K562 (cell line): ENCODE measurements around the gene CEL. TPM values are rescaled to one million over a fixed set of nuclear protein-coding genes. Genes with fewer than 3 reads are reported as not detected.

Experiments
- ARNT ChIP-seq, 2 experiments: fragments of 450-650 bp; IDR thresholded peaks; 2 replicates each; pipeline ENCODE4 v1.6.1; 2016; ENCODE audit warnings: mild to moderate bottlenecking in 1 of 2
- BMI1 ChIP-seq: fragments of 150-350 bp; IDR thresholded peaks from 2 replicates; pipeline ENCODE4 v1.6.1; 2014; ENCODE audit warnings: low read length
- EWSR1 ChIP-seq: fragments of 450-650 bp; IDR thresholded peaks from 2 replicates; pipeline ENCODE4 v1.6.1; 2018; ENCODE audit warnings: borderline replicate concordance, mild to moderate bottlenecking, low read depth, moderate library complexity; ENCODE audit not compliant: partially characterized antibody
- HOXB6 ChIP-seq: fragments of 250-450 bp; sonication (Bioruptor Pico); IDR thresholded peaks from 2 replicates; pipeline ENCODE4 v1.5.1; 2022; ENCODE audit warnings: mild to moderate bottlenecking, borderline replicate concordance
- MBD2 ChIP-seq: sonication (generic); IDR thresholded peaks from 2 replicates; pipeline ENCODE4 v1.6.1; 2016; ENCODE audit warnings: low read depth, borderline replicate concordance
- NR4A1 ChIP-seq, 2 experiments: fragments of 250-450 bp in 1 of 2; fragments of 450-650 bp in 1 of 2; sonication (Bioruptor Pico) in 1 of 2; IDR thresholded peaks; 2 replicates each; pipeline versions ENCODE4 v1.4.0 to v1.6.1; 2016 to 2020; ENCODE audit warnings: mild to moderate bottlenecking in 2 of 2, missing compliant biosample characterization in 1 of 2, missing genetic modification characterization in 1 of 2, moderate library complexity in 1 of 2
- NRF1 ChIP-seq, 2 experiments: fragments of 450-650 bp; IDR thresholded peaks in 1 of 2; conservative IDR thresholded peaks in 1 of 2; 2 replicates each; pipeline ENCODE4 v1.6.1; 2014; ENCODE audit warnings: mild to moderate bottlenecking in 2 of 2
- SMARCA4 ChIP-seq: fragments of 450-650 bp; IDR thresholded peaks from 2 replicates; pipeline ENCODE4 v1.6.1; 2016
- ZNF12 ChIP-seq: sonication (generic); formaldehyde crosslinking; IDR thresholded peaks from 2 replicates; pipeline ENCODE4 v1.4.0; 2020; ENCODE audit warnings: mild to moderate bottlenecking, missing genetic modification reagents
- polyA plus RNA-seq, 8 experiments: library from polyadenylated mRNA; depleted of rRNA in 4 of 8; stranded (reverse) in 5 of 8; unstranded in 3 of 8; fragments of >200 nt; fragmentation: Nextera tagmentation in 2 of 8; fragmentation: Illumina TruSeq in 1 of 8; extraction: Ambion mirVana in 2 of 8; extraction: Trizol in 1 of 8; gene quantifications; 2 replicates each; pipeline versions ENCODE4 v1.2.1 to v1.2.3, GENCODE V29; 2011 to 2014; ENCODE audit warnings: inconsistent platforms in 1 of 8, missing spikeins in 1 of 8
- total RNA-seq, 7 experiments: library from RNA; depleted of rRNA in 6 of 7; stranded (reverse); fragments of >200 nt in 6 of 7; fragmentation: Illumina TruSeq in 2 of 7; extraction: Trizol in 2 of 7; gene quantifications; 2 replicates each; pipeline versions ENCODE4 v1.2.1 to v1.2.3, GENCODE V29; 2011 to 2021; ENCODE audit warnings: low replicate concordance in 1 of 7
- TF ChIP-seq, protein P1 (sequence below), 2 experiments: fragments of 450-650 bp; conservative IDR thresholded peaks; 2 replicates each; pipeline ENCODE4 v1.6.1; 2017; ENCODE audit warnings: mild to moderate bottlenecking in 2 of 2, moderate library complexity in 2 of 2
- TF ChIP-seq, protein P2 (sequence below): fragments of 250-450 bp; sonication (Bioruptor Pico); IDR thresholded peaks from 2 replicates; pipeline ENCODE4 v1.8.0; 2022; ENCODE audit warnings: inconsistent platforms, mild to moderate bottlenecking, moderate library complexity, borderline replicate concordance

Gene CEL
- total and polyA plus RNA-seq, 9 of the 15 experiments (the other 6 are each of a cell fraction or from before 2014, with no cell fraction given) = 0.09 to 3.0 (median 0.51) TPM; not detected in 2

DNA sequence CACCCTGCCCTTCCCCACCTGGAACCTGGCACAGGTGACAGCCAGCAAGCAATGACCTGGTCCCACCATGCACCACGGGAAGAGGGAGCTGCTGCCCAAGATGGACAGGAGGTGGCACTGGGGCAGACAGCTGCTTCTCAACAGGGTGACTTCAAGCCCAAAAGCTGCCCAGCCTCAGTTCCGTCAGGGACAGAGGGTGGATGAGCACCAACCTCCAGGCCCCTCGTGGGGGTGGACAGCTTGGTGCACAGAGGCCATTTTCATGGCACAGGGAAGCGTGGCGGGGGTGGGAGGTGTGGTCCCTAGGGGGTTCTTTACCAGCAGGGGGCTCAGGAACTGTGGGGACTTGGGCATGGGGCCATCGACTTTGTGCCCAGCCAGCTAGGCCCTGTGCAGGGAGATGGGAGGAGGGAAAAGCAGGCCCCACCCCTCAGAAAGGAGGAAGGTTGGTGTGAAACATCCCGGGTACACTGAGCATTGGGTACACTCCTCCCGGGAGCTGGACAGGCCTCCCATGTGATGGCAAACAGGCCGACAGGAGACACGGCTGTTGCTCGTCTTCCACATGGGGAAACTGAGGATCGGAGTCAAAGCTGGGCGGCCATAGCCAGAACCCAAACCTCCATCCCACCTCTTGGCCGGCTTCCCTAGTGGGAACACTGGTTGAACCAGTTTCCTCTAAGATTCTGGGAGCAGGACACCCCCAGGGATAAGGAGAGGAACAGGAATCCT lies 1.9 kb downstream of the CEL start (continued):
- TF ChIP-seq NRF1 (conservative IDR thresholded peaks at IDR 0.05 in 1 of 2, IDR thresholded peaks at IDR 0.05 in 1 of 2) (no peak), EWSR1 (no peak), BMI1 (no peak), MBD2 (no peak), NR4A1 (CRISPR knock-in tag; IDR thresholded peaks at IDR 0.05) (no peak), NR4A1 (tag; IDR thresholded peaks at IDR 0.05) (no peak), ARNT (IDR thresholded peaks at IDR 0.05) (no peak), ZNF12 (CRISPR knock-in tag) (no peak), HOXB6 (CRISPR knock-in tag) (no peak), SMARCA4 (no peak)
- TF ChIP-seq, protein P1, sequence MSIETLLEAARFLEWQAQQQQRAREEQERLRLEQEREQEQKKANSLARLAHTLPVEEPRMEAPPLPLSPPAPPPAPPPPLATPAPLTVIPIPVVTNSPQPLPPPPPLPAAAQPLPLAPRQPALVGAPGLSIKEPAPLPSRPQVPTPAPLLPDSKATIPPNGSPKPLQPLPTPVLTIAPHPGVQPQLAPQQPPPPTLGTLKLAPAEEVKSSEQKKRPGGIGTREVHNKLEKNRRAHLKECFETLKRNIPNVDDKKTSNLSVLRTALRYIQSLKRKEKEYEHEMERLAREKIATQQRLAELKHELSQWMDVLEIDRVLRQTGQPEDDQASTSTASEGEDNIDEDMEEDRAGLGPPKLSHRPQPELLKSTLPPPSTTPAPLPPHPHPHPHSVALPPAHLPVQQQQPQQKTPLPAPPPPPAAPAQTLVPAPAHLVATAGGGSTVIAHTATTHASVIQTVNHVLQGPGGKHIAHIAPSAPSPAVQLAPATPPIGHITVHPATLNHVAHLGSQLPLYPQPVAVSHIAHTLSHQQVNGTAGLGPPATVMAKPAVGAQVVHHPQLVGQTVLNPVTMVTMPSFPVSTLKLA (conservative IDR thresholded peaks at IDR 0.05) = no peak
- TF ChIP-seq, protein P2, sequence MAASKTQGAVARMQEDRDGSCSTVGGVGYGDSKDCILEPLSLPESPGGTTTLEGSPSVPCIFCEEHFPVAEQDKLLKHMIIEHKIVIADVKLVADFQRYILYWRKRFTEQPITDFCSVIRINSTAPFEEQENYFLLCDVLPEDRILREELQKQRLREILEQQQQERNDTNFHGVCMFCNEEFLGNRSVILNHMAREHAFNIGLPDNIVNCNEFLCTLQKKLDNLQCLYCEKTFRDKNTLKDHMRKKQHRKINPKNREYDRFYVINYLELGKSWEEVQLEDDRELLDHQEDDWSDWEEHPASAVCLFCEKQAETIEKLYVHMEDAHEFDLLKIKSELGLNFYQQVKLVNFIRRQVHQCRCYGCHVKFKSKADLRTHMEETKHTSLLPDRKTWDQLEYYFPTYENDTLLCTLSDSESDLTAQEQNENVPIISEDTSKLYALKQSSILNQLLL (CRISPR knock-in tag) = no peak
- TF ChIP-seq, all 486 proteins: peak for 0
